Epithelial cell of esophagus (primary cell): Measurements from ENCODE around the gene CCDC136.

Experiments used
- DNase-seq: peaks from one replicate; pipeline ENCODE4 v3.0.0; 2010; ENCODE audit warnings: low read depth
- H3K4me3 ChIP-seq: 2 replicates; pipeline ENCODE4 v1.5.1; 2011; ENCODE audit warnings: mild to moderate bottlenecking, low read length, control low read depth
- TF ChIP-seq, protein P1 (sequence below): IDR thresholded peaks from 2 replicates; pipeline ENCODE4 v1.5.1; 2011; ENCODE audit warnings: low read depth, mild to moderate bottlenecking, low read length, control low read depth, inconsistent platforms; ENCODE audit not compliant: insufficient read depth; ENCODE audit errors: missing control alignments

CCDC136 gene

DNA sequence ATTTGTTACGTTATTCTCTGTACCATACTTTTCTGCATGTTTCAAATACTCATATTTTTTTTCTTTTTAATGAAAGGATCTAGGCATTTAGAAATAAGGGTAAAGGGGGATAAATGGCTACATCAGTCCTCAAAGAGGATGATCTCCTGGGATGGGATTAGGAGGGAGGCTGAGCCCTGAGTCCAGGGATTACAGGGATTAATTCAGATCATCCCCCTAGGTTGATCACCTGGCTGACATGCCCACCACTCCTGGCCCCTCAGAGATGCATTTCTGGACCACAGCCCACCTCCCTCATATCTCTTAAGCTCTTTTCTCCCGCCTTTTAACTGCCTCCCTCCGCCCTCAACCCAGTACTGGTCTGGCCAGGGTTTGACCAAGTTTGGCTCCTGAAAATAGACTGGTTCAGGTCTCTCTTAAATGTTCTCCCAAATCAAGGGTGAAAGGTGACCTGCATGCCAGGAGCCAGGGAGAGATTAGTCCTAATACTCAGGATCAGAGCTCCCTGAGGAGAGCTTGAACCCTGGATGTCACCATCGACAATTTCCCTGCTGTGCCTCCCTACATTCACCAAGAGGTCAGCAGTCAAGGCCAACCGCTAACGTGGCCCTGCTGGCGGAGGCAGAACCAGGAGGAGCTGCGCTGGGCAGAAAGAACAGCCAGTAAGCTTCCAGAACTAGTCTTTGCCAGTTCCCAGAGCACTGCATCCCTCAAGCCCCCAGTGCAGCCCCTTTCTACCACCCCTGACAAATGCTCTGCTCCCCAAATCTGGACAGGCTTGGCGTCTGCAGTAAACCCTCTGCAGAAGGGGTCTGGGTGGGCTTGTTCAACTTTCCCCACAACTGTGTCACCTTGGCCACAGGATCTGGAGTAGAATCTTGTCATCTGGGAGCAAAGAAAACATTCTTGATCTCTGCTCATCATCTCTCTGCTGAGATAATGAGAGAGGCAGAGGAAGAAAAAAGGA lies 3.0 kb upstream of the CCDC136 start:
- TF ChIP-seq, protein P1, sequence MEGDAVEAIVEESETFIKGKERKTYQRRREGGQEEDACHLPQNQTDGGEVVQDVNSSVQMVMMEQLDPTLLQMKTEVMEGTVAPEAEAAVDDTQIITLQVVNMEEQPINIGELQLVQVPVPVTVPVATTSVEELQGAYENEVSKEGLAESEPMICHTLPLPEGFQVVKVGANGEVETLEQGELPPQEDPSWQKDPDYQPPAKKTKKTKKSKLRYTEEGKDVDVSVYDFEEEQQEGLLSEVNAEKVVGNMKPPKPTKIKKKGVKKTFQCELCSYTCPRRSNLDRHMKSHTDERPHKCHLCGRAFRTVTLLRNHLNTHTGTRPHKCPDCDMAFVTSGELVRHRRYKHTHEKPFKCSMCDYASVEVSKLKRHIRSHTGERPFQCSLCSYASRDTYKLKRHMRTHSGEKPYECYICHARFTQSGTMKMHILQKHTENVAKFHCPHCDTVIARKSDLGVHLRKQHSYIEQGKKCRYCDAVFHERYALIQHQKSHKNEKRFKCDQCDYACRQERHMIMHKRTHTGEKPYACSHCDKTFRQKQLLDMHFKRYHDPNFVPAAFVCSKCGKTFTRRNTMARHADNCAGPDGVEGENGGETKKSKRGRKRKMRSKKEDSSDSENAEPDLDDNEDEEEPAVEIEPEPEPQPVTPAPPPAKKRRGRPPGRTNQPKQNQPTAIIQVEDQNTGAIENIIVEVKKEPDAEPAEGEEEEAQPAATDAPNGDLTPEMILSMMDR = no peak
- no peak overlapping the region for H3K4me3 ChIP-seq
- DNase-seq = no peak

DNA sequence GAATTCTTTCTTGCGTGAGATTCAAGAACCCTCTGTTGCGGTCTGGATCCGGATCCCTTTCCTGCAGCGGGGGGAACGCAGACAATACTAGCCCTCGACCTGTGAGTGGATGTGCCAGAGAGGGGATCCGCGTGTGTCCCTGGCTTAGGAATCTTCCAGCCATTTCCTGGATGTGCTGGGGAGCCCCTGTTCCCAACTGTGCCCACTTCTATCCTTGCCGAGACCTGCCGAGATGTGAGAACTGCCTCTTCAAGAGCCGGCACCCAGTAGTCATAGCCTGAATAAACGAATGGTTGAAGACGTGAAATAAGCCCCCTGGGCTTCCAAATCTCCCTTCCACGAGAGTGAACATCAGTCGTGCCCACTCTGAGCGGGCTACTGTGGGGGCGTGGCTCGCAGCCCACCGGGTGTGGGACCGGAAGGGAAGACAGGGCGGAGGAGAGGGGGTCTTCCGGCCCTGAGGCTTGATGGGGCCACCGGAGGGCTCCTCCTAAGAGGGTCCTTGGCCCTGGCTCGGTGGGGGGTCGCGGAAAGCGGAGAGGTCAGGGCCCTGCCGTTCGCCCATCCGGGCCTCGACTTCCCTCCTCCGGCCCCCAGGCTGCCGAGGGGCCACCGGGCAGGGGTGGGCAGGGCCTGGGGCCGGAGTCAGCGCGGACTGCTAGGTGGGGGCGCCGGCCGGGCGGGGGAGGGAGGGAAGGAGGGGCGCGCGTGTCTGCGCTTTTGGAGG lies 1.3 kb upstream of the CCDC136 start:
- H3K4me3 ChIP-seq = peak overlapping the region; percentile 50
- TF ChIP-seq, protein P1 = no peak
- no peak for DNase-seq

DNA sequence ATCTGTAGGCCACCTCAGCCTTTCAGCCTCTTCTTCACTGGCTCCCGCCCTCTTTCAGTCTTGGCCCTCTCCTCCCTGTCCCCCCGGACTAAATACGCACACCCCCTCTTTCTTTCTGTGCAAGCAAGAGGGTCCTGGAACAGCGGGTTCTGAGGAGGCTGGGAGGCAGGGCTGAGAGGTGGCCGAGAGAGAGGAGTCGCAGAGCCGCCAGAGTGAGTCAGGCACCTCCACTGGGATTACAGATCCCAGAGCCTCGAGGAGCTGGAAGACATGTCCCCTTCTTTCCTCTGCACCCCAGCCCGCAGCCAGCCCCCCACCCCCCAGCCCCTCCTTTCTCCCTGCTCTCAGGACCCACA lies 182 bp downstream of the CCDC136 start:
- peak; percentile 20 for DNase-seq
- TF ChIP-seq, protein P1 = no peak
- H3K4me3 ChIP-seq = peak overlapping the region; percentile 56

DNA sequence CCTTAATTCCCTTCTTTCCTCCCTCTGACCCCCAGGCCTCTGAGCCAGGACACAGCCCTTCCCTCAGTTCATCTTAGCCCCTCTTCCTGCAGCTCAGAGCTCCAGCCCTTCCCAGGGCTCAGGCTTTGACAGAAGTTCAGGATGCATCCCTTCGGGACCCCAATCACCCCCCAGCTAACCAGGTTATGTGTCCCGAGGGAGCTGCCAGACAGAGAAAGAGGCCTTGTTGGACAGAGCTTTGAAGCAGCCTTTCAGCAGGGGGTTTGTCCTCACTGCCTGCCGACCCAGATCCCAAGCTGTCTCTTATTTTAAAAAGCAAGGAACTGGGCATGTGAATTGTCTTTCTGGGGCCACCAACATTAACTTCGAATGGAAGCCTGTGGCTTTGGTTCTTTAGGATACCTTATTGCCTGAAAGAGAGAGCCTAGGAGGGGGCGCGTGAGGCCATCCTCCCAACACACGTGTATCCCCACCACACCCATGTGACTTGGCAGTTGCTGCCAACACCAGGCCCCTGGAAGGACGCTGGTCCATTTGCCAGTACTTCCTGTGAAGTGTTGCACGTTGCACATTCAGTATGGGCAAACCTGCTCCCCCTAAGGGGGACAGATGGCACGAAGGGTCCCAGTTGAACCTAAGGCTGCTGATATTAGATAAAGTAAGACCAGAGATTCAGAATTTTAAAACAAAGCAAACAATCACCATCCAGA lies 858 bp downstream of the CCDC136 start:
- TF ChIP-seq, protein P1 = no peak
- no peak for DNase-seq
- H3K4me3 ChIP-seq = no peak overlapping the region

DNA sequence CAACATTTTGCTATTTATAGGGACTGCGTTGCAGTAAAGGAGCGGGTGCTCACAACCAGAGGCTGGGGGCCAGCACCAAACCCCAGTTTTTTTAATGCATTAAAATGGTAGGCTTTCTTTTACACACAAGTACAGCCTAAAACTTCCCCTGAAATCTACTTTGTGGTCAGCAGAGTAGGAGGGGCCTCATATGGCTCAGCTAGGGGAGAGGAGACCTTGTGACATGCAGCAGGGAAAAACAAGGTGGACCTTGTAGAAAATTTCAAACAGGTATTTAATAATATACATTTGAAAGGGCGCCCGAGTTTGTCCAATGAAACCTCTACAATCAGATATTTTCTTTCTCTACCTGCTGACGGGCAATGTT lies 1.4 kb downstream of the CCDC136 start:
- TF ChIP-seq, protein P1 = no peak
- no peak overlapping the region for H3K4me3 ChIP-seq
- no peak for DNase-seq

DNA sequence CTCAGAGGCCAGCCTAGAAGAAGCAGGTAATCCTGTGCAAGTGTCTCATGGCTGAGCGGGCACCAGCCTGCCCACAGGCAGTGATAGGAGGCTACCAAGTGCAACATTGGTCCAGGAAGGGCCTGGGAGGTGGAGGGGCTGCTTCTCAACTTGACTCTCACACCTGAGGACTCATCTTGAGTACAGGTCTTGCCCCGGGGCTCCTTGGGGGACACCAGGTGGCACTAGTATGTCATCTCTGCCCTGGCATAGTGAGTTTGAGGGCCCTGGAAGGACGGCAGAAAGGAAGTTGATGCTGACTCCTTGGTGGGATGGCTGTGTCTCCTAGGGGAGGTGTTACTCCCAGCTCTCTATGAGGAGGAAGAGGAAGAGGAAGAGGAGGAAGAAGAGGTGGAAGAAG lies 2.3 kb downstream of the CCDC136 start:
- TF ChIP-seq, protein P1 = peak; percentile 15
- peak; percentile 15 for DNase-seq
- no peak overlapping the region for H3K4me3 ChIP-seq
